Measurements from ENCODE around the gene ASTN2. TPM values are rescaled to one million over a fixed set of nuclear protein-coding genes. Genes with fewer than 3 reads are reported as not detected.
"Not testable (repeated sequence)": the region's sequence is repeated elsewhere in the genome, so short reads cannot be mapped to it uniquely, and the experiment has no call there.

The ASTN2 gene
- total RNA-seq, 1 donor from 2014 or later: 4.4 TPM

- DNase-seq (ENCODE audit: low spot score): no peak
These were observed 486.6 kb downstream of the ASTN2 start for GRCh38 chr9:116928289-116928688.

GRCh38 chr9:116927726-116928125 is 487.1 kb downstream of the ASTN2 start:
- no peak for DNase-seq (ENCODE audit: low spot score)

- no peak for DNase-seq (ENCODE audit: low spot score)
These were observed 489.7 kb downstream of the ASTN2 start for GRCh38 chr9:116925121-116925520.

- no peak for DNase-seq (ENCODE audit: low spot score)
These were observed 490.3 kb downstream of the ASTN2 start for GRCh38 chr9:116924462-116925110.

GRCh38 chr9:116917895-116918508 is 496.9 kb downstream of the ASTN2 start:
- not testable (repeated sequence) for DNase-seq (ENCODE audit: low spot score)

GRCh38 chr9:116913536-116913935 is 501.3 kb downstream of the ASTN2 start:
- DNase-seq (ENCODE audit: low spot score): no peak

GRCh38 chr9:116910201-116910600 is 504.7 kb downstream of the ASTN2 start:
- DNase-seq (ENCODE audit: low spot score): no peak

- no peak for DNase-seq (ENCODE audit: low spot score)
These were observed 506.9 kb downstream of the ASTN2 start for GRCh38 chr9:116907989-116908388.

- DNase-seq (ENCODE audit: low spot score): no peak
These were observed 509.7 kb downstream of the ASTN2 start for GRCh38 chr9:116905171-116905588.

- DNase-seq (ENCODE audit: low spot score): no peak
These were observed 510.7 kb downstream of the ASTN2 start for GRCh38 chr9:116904165-116904564.

GRCh38 chr9:116901260-116901659 is 513.6 kb downstream of the ASTN2 start:
- no peak for DNase-seq (ENCODE audit: low spot score)

- no peak for DNase-seq (ENCODE audit: low spot score)
These were observed 514.3 kb downstream of the ASTN2 start for GRCh38 chr9:116900543-116900942.

- no peak for DNase-seq (ENCODE audit: low spot score)
These were observed 514.9 kb downstream of the ASTN2 start for GRCh38 chr9:116900007-116900367.

GRCh38 chr9:116899337-116900006 is 515.4 kb downstream of the ASTN2 start:
- no peak for DNase-seq (ENCODE audit: low spot score)

- DNase-seq (ENCODE audit: low spot score): not testable (repeated sequence)
These were observed 516.7 kb downstream of the ASTN2 start for GRCh38 chr9:116898131-116898530.

- DNase-seq (ENCODE audit: low spot score): no peak
These were observed 517.7 kb downstream of the ASTN2 start for GRCh38 chr9:116897201-116897600.

- no peak for DNase-seq (ENCODE audit: low spot score)
These were observed 518.9 kb downstream of the ASTN2 start for GRCh38 chr9:116895961-116896360.

- no peak for DNase-seq (ENCODE audit: low spot score)
These were observed 523.4 kb downstream of the ASTN2 start for GRCh38 chr9:116891424-116891823.

- not testable (repeated sequence) for DNase-seq (ENCODE audit: low spot score)
These were observed 526.4 kb downstream of the ASTN2 start for GRCh38 chr9:116888476-116888875.

- DNase-seq (ENCODE audit: low spot score): no peak
These were observed 526.8 kb downstream of the ASTN2 start for GRCh38 chr9:116888066-116888465.

GRCh38 chr9:116883676-116884075 is 531.2 kb downstream of the ASTN2 start:
- no peak for DNase-seq (ENCODE audit: low spot score)

- no peak for DNase-seq (ENCODE audit: low spot score)
These were observed 537.8 kb downstream of the ASTN2 start for GRCh38 chr9:116877072-116877471.

- DNase-seq (ENCODE audit: low spot score): no peak
These were observed 539.3 kb downstream of the ASTN2 start for GRCh38 chr9:116875576-116875975.

All from mucosa of gallbladder (tissue), 1 donor.